Cardiac fibroblast (primary cell): Measurements from ENCODE around the gene LEKR1.
A peak's percentile ranks its signal among the peaks of the same experiment; 100 is the strongest.
"Not testable (repeated sequence)": the region's sequence is repeated elsewhere in the genome, so short reads cannot be mapped to it uniquely, and the experiment has no call there.

Source experiments
- DNase-seq, 2 donors: peaks; one replicate each; pipeline versions ENCODE4 v3.0.0 to v3.0.0-alpha.2; 2010; ENCODE audit warnings: low read depth in 2 of 2
- H3K4me3 ChIP-seq, 2 donors: replicated peaks in 1 of 2; 1 replicate in 1 of 2; 2 replicates in 1 of 2; pipeline ENCODE4 v1.5.1; 2011; ENCODE audit warnings: low read depth in 2 of 2, low read length in 2 of 2, mild to moderate bottlenecking in 2 of 2, moderate library complexity in 1 of 2
- TF ChIP-seq, protein P1 (sequence below): IDR thresholded peaks from one replicate; pipeline ENCODE4 v1.5.1; 2011; ENCODE audit warnings: low read depth, mild to moderate bottlenecking, low read length, inconsistent platforms

LEKR1 gene

DNA sequence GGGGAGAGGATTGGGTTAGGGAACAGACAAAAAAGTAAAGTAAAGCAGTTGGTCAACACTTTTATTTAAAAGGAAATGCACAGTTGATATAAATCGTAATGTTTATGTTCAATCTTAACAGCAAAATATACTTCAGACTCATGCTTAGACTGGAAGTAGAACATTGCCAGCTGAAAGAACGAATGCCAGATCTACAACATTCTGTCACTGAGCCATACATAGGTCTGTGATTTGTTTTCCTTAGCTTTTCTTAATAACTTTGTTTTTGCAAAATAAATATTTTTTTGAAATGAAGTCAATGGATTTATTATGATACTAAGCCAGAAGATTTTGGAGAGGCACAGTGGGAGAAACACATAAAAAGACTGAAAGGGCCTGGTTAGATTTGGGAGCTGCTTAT is 62.0 kb downstream of the LEKR1 start:
- DNase-seq = no peak
- TF ChIP-seq, protein P1, sequence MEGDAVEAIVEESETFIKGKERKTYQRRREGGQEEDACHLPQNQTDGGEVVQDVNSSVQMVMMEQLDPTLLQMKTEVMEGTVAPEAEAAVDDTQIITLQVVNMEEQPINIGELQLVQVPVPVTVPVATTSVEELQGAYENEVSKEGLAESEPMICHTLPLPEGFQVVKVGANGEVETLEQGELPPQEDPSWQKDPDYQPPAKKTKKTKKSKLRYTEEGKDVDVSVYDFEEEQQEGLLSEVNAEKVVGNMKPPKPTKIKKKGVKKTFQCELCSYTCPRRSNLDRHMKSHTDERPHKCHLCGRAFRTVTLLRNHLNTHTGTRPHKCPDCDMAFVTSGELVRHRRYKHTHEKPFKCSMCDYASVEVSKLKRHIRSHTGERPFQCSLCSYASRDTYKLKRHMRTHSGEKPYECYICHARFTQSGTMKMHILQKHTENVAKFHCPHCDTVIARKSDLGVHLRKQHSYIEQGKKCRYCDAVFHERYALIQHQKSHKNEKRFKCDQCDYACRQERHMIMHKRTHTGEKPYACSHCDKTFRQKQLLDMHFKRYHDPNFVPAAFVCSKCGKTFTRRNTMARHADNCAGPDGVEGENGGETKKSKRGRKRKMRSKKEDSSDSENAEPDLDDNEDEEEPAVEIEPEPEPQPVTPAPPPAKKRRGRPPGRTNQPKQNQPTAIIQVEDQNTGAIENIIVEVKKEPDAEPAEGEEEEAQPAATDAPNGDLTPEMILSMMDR = no peak
- H3K4me3 ChIP-seq = no peak overlapping the region

DNA sequence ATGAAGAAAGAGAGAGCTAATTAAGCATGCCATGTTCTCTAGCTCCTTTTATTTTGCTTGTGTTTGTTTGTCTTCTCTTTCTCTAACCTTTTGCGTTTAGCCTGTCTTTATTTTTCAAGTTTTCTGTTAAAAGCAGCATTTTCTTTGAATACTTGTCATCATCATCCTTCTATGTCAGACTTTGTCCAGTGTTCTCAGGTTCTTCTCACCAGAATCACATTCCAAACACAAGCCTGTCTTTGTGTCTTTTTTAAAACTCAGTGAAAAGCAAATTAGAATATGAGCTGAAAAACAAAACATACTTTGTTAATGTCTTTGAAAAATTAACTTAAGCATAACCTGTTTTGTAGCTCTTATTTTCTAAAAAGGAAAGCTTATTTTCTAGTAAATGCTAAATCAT is 62.4 kb downstream of the LEKR1 start:
- no peak overlapping the region for H3K4me3 ChIP-seq
- no peak for DNase-seq
- TF ChIP-seq, protein P1 = no peak

DNA sequence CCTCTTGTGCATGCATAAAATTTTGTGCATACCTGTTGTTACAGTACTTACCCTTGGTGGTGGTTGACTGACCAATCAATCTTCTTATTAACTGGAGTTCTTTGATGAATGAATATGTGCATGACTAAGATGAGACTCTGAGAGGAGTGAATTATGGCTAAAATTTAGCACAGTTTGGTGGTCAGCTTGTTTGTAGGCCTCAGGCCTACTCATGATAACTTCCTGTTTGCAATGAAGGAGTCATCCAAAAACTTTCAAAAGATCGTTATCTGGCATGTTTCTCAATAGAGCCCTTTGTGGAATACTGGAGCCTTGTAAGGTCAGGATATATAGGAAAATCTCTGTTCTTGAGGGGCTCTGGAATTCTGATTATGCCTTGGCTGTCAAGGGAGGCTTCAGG is 66.5 kb downstream of the LEKR1 start:
- DNase-seq = peak; percentile 19 to 54
- H3K4me3 ChIP-seq = no peak overlapping the region
- TF ChIP-seq, protein P1 = no peak

DNA sequence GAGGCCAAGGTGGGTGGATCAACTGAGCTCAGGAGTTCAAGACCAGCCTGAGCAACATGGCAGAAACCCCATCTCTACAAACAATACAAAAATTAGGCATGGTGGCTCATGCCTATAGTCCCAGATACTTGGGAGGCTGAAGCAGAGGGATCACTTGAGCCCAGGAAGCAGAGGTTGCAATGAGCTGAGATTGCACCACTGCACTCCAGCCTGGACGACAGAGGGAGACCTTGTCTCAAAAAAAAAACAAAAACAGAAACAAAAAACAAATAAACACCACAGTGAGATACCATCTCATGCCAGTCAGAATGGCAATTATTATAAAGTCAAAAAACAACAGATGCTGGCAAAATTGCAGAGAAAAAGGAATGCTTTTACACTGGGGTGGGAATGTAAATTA is 69.2 kb downstream of the LEKR1 start:
- H3K4me3 ChIP-seq, DNase-seq: not testable (repeated sequence)

DNA sequence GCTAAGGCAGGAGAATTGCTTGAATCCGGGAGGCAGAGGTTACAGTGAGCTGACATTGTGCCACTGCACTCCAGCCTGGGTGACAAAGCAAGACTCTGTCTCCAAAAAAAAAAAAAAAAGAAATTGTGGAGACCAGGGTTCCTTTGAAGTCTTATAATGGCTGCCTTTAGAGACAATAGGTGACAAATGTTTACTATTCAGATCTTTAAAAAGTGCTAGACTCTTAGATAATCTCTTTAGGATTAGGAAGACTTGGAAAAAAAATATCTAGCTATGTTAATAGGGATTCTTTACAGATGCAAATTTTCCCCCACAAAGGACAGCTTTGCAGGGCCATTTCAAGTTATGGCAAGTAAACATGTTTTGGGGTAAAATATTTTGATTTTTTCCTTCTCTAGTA is 71.7 kb downstream of the LEKR1 start:
- not testable (repeated sequence) for DNase-seq

DNA sequence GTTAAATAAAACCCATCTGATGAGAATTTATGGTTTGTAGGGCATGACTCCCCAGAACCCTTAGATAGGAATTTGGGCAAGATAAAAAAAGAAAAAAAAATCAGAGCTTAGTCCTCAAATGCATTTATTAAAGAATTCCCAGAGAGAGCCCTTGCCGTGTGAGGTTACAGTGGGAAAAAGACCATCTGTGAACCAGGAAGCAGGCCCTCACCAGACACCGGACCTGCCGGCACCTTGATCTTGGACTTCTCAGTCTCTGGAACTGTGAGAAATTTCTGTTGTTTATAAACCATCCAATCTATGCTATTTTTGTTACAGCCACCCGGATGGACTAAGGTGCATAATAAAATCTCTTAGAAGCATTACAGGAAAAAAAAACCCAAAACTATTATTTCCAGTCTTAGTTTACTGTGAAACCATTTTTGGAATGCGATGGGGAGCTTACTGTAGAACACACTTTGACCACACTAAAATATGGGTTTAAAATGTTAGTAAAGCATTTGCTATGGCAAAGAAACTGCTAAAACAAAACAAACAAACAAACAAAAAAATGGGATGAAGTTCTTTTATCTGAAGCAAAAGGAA is 72.2 kb downstream of the LEKR1 start:
- TF ChIP-seq, protein P1 = no peak
- no peak overlapping the region for H3K4me3 ChIP-seq
- no peak for DNase-seq

More for the DNA sequence above, 71.7 kb downstream of the LEKR1 start:
- not testable (repeated sequence) for H3K4me3 ChIP-seq

DNA sequence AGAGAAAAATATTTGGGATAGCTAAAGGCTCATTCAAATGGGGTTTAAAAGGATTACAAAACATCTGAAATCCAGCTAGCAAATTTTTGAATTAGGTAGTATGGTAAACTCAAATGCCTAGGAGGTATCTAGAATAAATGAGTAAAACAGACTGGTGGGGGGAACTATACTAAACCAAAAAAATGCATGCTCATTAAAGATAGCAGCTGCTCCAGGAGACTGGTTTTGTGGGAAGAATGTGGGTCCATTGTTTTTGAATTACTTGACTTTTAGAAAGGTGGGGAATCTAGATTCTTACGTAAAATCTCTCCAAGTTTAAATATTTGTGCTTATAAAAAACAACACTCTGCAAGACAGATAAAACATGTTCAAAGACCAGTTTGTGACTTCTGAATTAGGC is 73.8 kb downstream of the LEKR1 start:
- TF ChIP-seq, protein P1 = no peak
- H3K4me3 ChIP-seq = no peak overlapping the region
- DNase-seq = peak in 1 of 2 donors; percentile 9

DNA sequence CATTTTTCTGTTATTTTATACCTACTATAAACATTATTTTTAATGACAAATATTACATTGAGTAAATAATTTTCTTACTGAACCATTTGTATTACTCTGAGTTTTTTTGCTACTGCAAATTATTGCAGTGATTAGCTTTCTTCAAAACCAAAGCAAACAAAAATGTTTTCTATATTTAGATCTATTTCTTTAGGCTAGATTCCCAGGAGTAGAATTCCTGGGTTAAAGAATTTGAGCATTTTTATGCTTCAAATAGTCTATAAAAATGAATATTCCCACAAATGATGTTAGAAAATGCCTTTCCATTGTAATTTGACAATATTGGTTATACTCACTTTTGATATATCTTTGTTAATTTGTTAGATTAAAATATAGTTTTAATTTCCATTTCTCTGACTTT is 76.8 kb downstream of the LEKR1 start:
- no peak overlapping the region for H3K4me3 ChIP-seq
- no peak for DNase-seq
- TF ChIP-seq, protein P1 = no peak
